Hepatocyte (in vitro differentiated cells): ENCODE measurements around the gene ACSM3.

ENCODE experiments used
- CTCF ChIP-seq: fragments of 200-600 bp; sonication (generic); IDR thresholded peaks from 2 replicates; pipeline ENCODE4 v1.5.1; 2016; ENCODE audit warnings: antibody characterized with exemption, mild to moderate bottlenecking; ENCODE audit not compliant: poor library complexity
- EZH2 ChIP-seq: fragments of 200-600 bp; sonication (generic); IDR thresholded peaks from 2 replicates; pipeline ENCODE4 v1.6.1; 2016; ENCODE audit warnings: antibody characterized with exemption, mild to moderate bottlenecking, borderline replicate concordance

GRCh38 chr16:20846030-20846429 lies 82.2 kb downstream of the ACSM3 start:
- no peak for TF ChIP-seq CTCF
- no peak for TF ChIP-seq EZH2
